BJ (cell line): ENCODE data around the gene RIIAD1. TPM values are rescaled to one million over a fixed set of nuclear protein-coding genes. Genes with fewer than 3 reads are reported as not detected.

Experiments
- CTCF ChIA-PET: fragments of 350-600 bp; formaldehyde crosslinking; extraction: SDS; loops from one replicate; lab custom pipeline; 2021; ENCODE audit warnings: antibody characterized with exemption, inconsistent platforms; lab: Yijun Ruan, JAX
- POLR2A ChIA-PET: fragments of 300-600 bp; sonication (Branson Sonifier 250); formaldehyde crosslinking; extraction: SDS; loops from one replicate; lab custom pipeline; 2021; ENCODE audit warnings: antibody characterized with exemption; lab: Charles Lee
- DNase-seq: peaks from one replicate; pipeline ENCODE4 v3.0.0-alpha.2; 2011; ENCODE audit warnings: low read depth
- H3K27me3 ChIP-seq: 2 replicates; pipeline ENCODE4 v1.6.0; 2011; ENCODE audit warnings: low read length; ENCODE audit not compliant: control insufficient read depth, insufficient read depth
- H3K36me3 ChIP-seq: 2 replicates; pipeline ENCODE4 v1.5.1; 2011; ENCODE audit warnings: low read length; ENCODE audit not compliant: control insufficient read depth, insufficient read depth
- H3K4me3 ChIP-seq: 2 replicates; pipeline ENCODE4 v1.5.1; 2011; ENCODE audit warnings: low read depth, mild to moderate bottlenecking, control low read depth, low read length
- polyA plus RNA-seq: library from polyadenylated mRNA; depleted of rRNA; stranded (reverse); fragments of >200 nt; gene quantifications from 2 replicates; pipeline ENCODE4 v1.2.3, GENCODE V29; 2011
- TF ChIP-seq, protein P1 (sequence below): IDR thresholded peaks from 2 replicates; pipeline ENCODE4 v1.5.1; 2011; ENCODE audit warnings: low read depth, mild to moderate bottlenecking, control low read depth, inconsistent platforms, low read length, moderate library complexity; ENCODE audit not compliant: insufficient read depth

The RIIAD1 gene
- polyA plus RNA-seq, 1 experiment: not detected

DNA sequence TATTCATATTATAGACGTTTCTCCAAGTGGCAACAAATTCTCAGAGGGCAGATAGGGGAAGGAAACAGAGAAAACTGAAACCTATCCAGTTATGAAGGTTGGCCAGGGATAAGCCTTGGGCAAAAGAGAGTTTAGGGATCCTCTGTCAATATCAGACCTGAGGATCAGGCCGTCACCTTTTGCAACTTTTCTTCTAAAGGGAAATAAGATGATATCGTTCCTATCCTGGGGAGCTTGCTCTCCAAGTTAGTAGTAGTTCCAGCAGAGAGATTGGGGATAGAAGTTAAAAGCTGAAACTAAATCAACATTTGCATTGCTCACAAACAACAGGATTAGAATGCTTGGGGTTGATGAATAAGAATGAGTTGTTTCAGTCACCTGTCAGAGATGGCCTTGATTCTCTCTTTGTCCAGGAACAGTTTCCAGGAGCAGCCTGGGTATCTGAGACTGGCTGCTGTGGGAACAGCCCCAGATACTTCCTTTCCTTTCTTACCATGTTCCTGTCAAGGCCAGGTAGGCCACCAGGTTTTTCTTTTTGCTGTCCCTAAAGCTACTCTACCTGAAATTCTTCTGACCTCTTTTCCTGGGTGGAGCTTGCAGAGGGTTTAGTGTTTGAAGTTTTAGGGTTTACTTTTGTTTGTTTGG, 2.5 kb downstream of the RIIAD1 start:
- no peaks in the 10 kb centered on the region for H3K36me3 ChIP-seq
- no peak overlapping the region for H3K4me3 ChIP-seq
- POLR2A ChIA-PET: no interaction called here
- CTCF ChIA-PET: interaction anchor here (0.7 to 1.6 kb wide), 3 partner anchors 11 to 383 kb away, joined by 3 to 6 read pairs (median 3); no protein-coding TSS in a partner anchor
- no peak for DNase-seq
- TF ChIP-seq, protein P1, sequence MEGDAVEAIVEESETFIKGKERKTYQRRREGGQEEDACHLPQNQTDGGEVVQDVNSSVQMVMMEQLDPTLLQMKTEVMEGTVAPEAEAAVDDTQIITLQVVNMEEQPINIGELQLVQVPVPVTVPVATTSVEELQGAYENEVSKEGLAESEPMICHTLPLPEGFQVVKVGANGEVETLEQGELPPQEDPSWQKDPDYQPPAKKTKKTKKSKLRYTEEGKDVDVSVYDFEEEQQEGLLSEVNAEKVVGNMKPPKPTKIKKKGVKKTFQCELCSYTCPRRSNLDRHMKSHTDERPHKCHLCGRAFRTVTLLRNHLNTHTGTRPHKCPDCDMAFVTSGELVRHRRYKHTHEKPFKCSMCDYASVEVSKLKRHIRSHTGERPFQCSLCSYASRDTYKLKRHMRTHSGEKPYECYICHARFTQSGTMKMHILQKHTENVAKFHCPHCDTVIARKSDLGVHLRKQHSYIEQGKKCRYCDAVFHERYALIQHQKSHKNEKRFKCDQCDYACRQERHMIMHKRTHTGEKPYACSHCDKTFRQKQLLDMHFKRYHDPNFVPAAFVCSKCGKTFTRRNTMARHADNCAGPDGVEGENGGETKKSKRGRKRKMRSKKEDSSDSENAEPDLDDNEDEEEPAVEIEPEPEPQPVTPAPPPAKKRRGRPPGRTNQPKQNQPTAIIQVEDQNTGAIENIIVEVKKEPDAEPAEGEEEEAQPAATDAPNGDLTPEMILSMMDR: no peak
- H3K27me3 ChIP-seq: peaks cover 25% of the 10 kb centered on the region

DNA sequence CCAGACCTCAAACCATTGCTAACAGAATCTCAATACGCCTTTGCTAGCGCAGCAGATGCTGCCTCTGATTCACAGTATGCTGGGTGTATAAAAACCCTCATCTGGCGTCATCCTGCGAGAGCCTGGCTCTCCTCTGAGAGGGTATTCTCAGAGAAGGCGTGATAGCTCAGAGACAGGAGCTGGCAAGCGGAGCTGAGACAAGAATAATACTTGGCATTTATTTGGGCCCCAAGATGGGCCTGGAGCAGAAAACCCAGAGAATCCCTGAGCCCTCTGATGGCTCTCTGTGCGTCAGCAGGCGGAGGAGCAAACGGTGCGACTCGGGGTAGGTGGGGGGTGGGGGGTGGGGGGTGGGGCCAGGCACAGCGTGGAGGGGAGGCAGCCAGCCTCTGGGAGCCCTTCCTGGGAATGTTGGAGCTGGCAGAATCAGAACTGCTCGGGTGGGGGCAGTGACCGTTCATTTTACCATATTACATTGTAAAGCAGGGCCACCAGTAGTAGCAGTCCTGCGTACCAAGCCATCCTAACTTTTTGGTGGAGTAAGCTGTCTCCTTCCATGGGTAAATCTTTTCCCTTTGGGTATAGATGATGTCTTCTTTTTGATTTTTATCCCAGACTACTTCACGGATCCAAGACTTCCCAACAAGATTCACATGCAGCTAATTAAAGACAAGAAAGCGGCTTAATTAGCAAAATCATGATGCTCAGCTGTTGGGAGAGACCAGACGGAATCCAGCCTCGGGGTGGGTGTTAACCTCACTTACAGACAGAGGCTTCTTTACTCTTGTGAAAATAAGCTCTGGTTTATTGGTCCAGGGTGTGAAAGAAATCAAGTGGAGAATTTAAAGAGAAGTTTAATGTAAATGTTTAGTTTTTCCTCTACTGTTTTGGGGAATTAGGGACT, 7.1 kb downstream of the RIIAD1 start:
- no peak for DNase-seq
- ChIA-PET POLR2A (no interaction called here), CTCF (interaction anchor here (0.6 to 1.7 kb wide), 6 partner anchors 10 to 284 kb away, joined by 3 to 7 read pairs (median 6); no protein-coding TSS in a partner anchor)

DNA sequence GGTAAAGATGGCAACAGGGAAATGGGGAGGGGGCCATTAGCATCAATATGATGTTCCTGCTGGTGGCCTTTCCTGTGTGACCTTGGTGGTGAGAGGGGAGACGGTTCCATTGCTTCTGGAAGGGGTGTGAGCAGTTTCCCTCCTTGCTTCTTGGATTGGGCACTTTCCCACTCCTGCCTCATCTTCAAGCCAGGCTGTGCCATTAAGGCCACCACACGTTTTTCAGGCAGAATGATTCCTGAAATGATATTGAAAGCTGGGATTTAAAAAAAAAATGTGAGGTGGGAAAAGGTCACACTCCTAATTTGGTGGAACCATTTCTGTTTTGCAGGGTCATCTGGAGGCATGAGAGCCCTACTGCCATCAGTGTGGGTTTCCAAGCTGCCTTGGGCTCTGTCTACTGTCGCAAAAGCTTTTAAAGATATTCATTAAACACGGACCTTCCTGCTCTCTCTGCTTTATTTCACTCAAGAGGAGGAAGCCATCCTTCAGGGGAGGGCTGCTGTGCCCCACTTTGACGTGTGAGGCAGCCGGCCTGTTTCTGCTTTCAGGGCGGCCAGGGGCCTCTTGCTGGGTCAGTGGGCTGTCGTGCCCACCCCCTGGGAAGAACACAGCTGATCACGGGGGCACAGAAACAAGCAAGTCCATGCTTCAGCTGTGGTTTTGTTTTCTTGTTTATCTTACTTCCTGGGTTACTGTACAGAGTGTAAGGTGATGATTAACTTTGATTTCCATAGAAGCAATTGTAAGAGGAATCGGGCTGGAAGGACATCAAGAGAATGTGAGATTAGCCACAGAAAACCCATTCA, 8.0 kb downstream of the RIIAD1 start:
- H3K27me3 ChIP-seq: peaks cover 15% of the 10 kb centered on the region
- no peaks in the 10 kb centered on the region for H3K36me3 ChIP-seq
- H3K4me3 ChIP-seq: no peak overlapping the region
- TF ChIP-seq, protein P1: no peak
- CTCF ChIA-PET: interaction anchor here (0.6 to 1.7 kb wide), 6 partner anchors 36 to 285 kb away, joined by 3 to 7 read pairs (median 6); no protein-coding TSS in a partner anchor
- DNase-seq: no peak
- POLR2A ChIA-PET: no interaction called here

More for the DNA sequence above, 7.1 kb downstream of the RIIAD1 start:
- Histone ChIP-seq H3K27me3 (peaks cover 19% of the 10 kb centered on the region), H3K36me3 (no peaks in the 10 kb centered on the region), H3K4me3 (no peak overlapping the region)
- TF ChIP-seq, protein P1: no peak

DNA sequence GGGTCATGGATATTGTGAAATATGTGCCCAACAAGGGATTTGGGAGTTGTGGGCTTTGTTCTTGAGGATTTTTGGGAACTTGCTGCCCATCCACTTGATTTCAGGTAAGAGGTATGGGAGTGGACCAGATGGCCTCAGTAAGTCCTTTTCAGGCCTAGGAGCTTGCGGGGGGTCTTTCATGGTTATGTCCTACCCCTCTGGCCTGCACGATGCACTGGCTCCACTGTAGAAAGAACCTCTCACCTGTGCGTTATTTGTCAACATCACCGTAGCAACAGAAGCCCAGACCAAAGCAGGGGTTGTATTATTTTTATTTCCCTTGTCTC, 8.6 kb downstream of the RIIAD1 start:
- CTCF ChIA-PET: interaction anchor here (0.9 kb wide), 1 partner anchor 195 kb away, joined by 3 read pairs; no protein-coding TSS in a partner anchor

More for the DNA sequence above, 8.6 kb downstream of the RIIAD1 start:
- Histone ChIP-seq H3K4me3 (no peak overlapping the region), H3K36me3 (no peaks in the 10 kb centered on the region), H3K27me3 (peaks cover 15% of the 10 kb centered on the region)
- DNase-seq: no peak
- POLR2A ChIA-PET: no interaction called here
- TF ChIP-seq, protein P1: no peak
